ENCODE measurements around the gene ASPHD2. TPM values are rescaled to one million over a fixed set of nuclear protein-coding genes. Genes with fewer than 3 reads are reported as not detected.

ASPHD2 gene
- total and polyA plus RNA-seq, 10 of the 15 experiments (the other 5 are each of a cell fraction or from before 2014, with no cell fraction given) = 1.6 to 10.6 (median 5.2) TPM

DNA sequence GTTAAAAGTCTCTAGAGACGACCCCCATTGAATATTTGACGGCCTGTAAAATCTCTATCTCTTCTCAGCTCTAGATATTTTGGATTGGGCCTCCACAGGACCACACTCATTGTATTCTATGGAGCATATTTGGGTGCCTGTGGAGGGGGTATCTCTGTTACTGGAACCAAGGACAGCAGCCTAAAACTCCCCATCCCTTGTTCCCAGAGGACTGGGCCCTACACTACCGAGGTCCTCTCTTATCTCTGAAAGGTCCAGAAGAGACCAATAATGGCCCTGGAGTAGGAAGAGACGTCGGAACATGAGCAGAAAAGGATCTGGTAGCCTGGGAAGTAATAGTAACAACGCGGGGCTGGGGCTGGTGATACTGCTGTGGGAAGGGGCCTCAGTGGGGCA is 54.0 kb downstream of the ASPHD2 start (continued):
- TF ChIP-seq, protein P1, sequence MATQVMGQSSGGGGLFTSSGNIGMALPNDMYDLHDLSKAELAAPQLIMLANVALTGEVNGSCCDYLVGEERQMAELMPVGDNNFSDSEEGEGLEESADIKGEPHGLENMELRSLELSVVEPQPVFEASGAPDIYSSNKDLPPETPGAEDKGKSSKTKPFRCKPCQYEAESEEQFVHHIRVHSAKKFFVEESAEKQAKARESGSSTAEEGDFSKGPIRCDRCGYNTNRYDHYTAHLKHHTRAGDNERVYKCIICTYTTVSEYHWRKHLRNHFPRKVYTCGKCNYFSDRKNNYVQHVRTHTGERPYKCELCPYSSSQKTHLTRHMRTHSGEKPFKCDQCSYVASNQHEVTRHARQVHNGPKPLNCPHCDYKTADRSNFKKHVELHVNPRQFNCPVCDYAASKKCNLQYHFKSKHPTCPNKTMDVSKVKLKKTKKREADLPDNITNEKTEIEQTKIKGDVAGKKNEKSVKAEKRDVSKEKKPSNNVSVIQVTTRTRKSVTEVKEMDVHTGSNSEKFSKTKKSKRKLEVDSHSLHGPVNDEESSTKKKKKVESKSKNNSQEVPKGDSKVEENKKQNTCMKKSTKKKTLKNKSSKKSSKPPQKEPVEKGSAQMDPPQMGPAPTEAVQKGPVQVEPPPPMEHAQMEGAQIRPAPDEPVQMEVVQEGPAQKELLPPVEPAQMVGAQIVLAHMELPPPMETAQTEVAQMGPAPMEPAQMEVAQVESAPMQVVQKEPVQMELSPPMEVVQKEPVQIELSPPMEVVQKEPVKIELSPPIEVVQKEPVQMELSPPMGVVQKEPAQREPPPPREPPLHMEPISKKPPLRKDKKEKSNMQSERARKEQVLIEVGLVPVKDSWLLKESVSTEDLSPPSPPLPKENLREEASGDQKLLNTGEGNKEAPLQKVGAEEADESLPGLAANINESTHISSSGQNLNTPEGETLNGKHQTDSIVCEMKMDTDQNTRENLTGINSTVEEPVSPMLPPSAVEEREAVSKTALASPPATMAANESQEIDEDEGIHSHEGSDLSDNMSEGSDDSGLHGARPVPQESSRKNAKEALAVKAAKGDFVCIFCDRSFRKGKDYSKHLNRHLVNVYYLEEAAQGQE (IDR thresholded peaks at IDR 0.05; ENCODE audit: low read depth, low read length) = peak; percentile 68; the same call in 1 of the 2 replicates

GRCh38 chr22:26483439-26484359 is 54.6 kb downstream of the ASPHD2 start, which contains the start of the genes HPS4 and SRRD:
Gene HPS4, minus strand, starts transcription at chr22:26483783. Its CDS starts 2,021 bp downstream, at chr22:26481762.
Gene SRRD, plus strand, starts transcription at chr22:26483877. Its CDS starts 14 bp downstream, at chr22:26483891.
- no peaks in the 10 kb centered on the region for H3K9me3 ChIP-seq (replicated peaks; ENCODE audit: control insufficient read depth, insufficient read depth, low read length)
- WGBS (ENCODE audit: insufficient coverage, insufficient replicate concordance, low lambda C conversion rate, missing lambda C conversion rate) = under 1% methylated on average over 82 of the region's 85 CpGs
- intact Hi-C loops (cut with micrococcal nuclease; ENCODE audit: unreplicated experiment) (loop anchor here (5.0 kb wide), 1 partner anchor 51 kb away; no protein-coding TSS in a partner anchor), in situ Hi-C loops (cut with MboI) (no loop called here)
- peak within 1 kb of the TSS; percentile 85 for H3K9ac ChIP-seq (ENCODE audit: control insufficient read depth, insufficient read depth, low read length)
- H2AFZ ChIP-seq (ENCODE audit: control insufficient read depth, low read depth, low read length) = peak within 1 kb of the TSS; percentile 82
- no peak for FAIRE-seq
- ChIA-PET POLR2A (interaction anchor here (0.5 to 3.6 kb wide), 15 partner anchors 8 to 546 kb away, joined by 3 to 18 read pairs (median 4); partner anchors contain the start of gene TFIP11), RAD21 (ENCODE audit: unreplicated experiment) (interaction anchor here (0.7 to 2.4 kb wide), 5 partner anchors 19 to 189 kb away, joined by 3 to 7 read pairs (median 4); no protein-coding TSS in a partner anchor), CTCF (interaction anchor here (0.8 to 7.1 kb wide), 11 partner anchors 11 to 189 kb away, joined by 3 to 47 read pairs (median 5); partner anchors contain the start of gene TFIP11), SMC1A (ENCODE audit: uncharacterized antibody, unreplicated experiment) (interaction anchor here (0.6 to 2.3 kb wide), 13 partner anchors 19 to 327 kb away, joined by 3 to 15 read pairs (median 4); no protein-coding TSS in a partner anchor)
- H4K20me1 ChIP-seq (ENCODE audit: control insufficient read depth, insufficient read depth) = no peaks in the 10 kb centered on the region
- peak within 1 kb of the TSS; percentile 86 for H3K4me2 ChIP-seq (ENCODE audit: control insufficient read depth, insufficient read depth)
- peak within 1 kb of the TSS; percentile 88 for H3K27ac ChIP-seq (ENCODE audit: control insufficient read depth, insufficient read depth)
- peak within 1 kb of the TSS; percentile 97 for H3K4me3 ChIP-seq
- H3K4me1 ChIP-seq (ENCODE audit: control insufficient read depth, insufficient read depth, low read length) = peaks cover 23% of the 10 kb centered on the region
- peaks cover 1 to 2% of the 10 kb centered on the region in 2 experiments; a peak in 1 of 4 replicates for H3K36me3 ChIP-seq (ENCODE audit: control insufficient read depth in 2 of 2, insufficient read depth in 2 of 2, low read length in 1 of 2)
- peaks cover 52% of the 10 kb centered on the region for H3K79me2 ChIP-seq (ENCODE audit: control insufficient read depth, insufficient read depth, low read length)
- DNase-seq (ENCODE audit: low read depth, low spot score) = peak; percentile 56
- no TSS peak for BruUV-seq (replicated peaks)
- H3K27me3 ChIP-seq (replicated peaks in 1 of 2; ENCODE audit: control insufficient read depth in 2 of 2, insufficient read depth in 2 of 2, low read length in 1 of 2) = no peaks in the 10 kb centered on the region
- ATAC-seq = peak; percentile 79
- TF ChIP-seq ZSCAN29 (IDR thresholded peaks at IDR 0.05) (no peak), HSF1 (IDR thresholded peaks at IDR 0.05; ENCODE audit: low read depth, low read length) (no peak), SIN3A (IDR thresholded peaks at IDR 0.05; ENCODE audit: low read depth, low read length) (peak; percentile 91; the same call in 1 of the 2 replicates), SIX5 (IDR thresholded peaks at IDR 0.05; ENCODE audit: low read depth, low read length, severe bottlenecking) (peak; percentile 63), MEF2A (IDR thresholded peaks at IDR 0.05; ENCODE audit: insufficient read depth, low read depth, low read length) (no peak), SPI1 (IDR thresholded peaks at IDR 0.05; ENCODE audit: borderline replicate concordance, insufficient read depth, low read depth, low read length) (no peak), POLR2AphosphoS2 (IDR thresholded peaks at IDR 0.05; ENCODE audit: low read depth, low read length) (peak; percentile 73; the same call in 1 of the 2 replicates), LARP7 (IDR thresholded peaks at IDR 0.05) (peak; percentile 68), ZBED1 (IDR thresholded peaks at IDR 0.05; ENCODE audit: borderline replicate concordance) (no peak), BCL11A (IDR thresholded peaks at IDR 0.05; ENCODE audit: low read depth, low read length) (no peak), ZNF384 (IDR thresholded peaks at IDR 0.05; ENCODE audit: borderline replicate concordance, low read depth, low read length) (no peak)
- TF ChIP-seq, protein P2, sequence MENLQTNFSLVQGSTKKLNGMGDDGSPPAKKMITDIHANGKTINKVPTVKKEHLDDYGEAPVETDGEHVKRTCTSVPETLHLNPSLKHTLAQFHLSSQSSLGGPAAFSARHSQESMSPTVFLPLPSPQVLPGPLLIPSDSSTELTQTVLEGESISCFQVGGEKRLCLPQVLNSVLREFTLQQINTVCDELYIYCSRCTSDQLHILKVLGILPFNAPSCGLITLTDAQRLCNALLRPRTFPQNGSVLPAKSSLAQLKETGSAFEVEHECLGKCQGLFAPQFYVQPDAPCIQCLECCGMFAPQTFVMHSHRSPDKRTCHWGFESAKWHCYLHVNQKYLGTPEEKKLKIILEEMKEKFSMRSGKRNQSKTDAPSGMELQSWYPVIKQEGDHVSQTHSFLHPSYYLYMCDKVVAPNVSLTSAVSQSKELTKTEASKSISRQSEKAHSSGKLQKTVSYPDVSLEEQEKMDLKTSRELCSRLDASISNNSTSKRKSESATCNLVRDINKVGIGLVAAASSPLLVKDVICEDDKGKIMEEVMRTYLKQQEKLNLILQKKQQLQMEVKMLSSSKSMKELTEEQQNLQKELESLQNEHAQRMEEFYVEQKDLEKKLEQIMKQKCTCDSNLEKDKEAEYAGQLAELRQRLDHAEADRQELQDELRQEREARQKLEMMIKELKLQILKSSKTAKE (IDR thresholded peaks at IDR 0.05; ENCODE audit: low read depth, poor library complexity, severe bottlenecking) = no peak
